ENCODE measurements around the gene AICDA. TPM values are rescaled to one million over a fixed set of nuclear protein-coding genes. Genes with fewer than 3 reads are reported as not detected.
"Not testable (repeated sequence)": the region's sequence is repeated elsewhere in the genome, so short reads cannot be mapped to it uniquely, and the experiment has no call there.

Gene AICDA
- total RNA-seq: not detected

DNA sequence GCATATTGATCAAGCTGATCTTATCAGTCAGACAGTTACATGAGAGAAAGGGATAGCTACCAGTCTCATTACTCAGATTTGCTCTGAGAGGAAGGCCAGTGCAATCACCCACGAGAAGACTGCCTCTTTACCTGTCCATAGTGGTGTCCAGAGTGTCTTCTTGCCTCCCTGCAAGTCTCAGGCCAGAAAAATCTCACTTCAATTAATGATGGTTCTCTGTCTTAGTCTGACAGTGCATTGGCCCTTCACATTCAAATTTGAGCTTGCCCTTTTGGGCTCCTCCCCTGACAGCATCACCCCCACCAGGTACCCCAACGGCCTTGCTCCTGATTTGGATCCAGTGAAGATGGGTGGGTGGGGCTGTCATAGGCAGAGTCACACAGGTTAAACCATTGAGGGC is at the start of gene AICDA:
Gene AICDA, minus strand, starts transcription at position 231 of the 400 bp plus-strand sequence. Its CDS starts 92 bp downstream, at position 139.
- DNase-seq (ENCODE audit: low spot score): no peak

GRCh38 chr12:8661751-8662150 is 49.1 kb upstream of the AICDA start:
- DNase-seq (ENCODE audit: low spot score): no peak

DNA sequence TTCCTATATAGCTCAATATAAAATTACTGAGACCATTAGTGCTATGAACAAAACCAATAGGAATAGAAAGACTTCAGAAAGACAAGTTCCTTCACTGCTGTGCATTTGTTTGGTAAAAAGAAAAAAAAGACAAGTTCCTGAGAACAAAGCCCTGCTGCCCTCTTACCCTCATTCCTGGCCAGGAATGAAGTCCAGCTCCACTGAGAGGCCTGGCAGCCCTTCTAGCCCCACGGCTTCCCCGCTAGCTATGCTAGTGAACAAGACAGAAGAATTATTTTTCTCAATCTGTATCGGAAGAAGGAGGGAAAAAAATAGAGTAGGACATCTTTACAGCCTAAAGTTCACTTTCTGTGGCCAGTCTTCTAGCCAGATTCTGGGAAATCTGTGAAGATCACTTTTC is 48.4 kb upstream of the AICDA start:
- DNase-seq (ENCODE audit: low spot score): no peak

- DNase-seq (ENCODE audit: low spot score): no peak
These were observed 45.7 kb upstream of the AICDA start for GRCh38 chr12:8658346-8658745.

DNA sequence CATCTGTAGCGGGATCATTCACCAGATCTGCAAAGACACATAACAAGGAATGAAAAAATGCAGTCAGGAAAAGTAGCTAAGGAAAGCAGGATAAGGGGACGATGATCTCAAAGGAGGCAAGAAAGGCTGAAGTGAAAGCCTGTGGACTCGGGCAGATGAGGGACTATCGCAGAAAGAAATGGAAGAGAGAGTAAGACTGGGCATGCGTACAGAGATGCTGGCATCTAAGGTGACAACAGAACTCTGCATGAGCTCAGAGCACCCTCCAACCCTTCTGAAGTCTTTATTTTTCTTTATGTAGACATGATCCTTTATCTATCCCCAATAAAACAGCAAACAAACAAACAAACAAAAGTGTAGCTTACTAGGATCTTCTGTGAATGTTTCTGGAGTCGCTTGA is 42.8 kb upstream of the AICDA start:
- no peak for DNase-seq (ENCODE audit: low spot score)

DNA sequence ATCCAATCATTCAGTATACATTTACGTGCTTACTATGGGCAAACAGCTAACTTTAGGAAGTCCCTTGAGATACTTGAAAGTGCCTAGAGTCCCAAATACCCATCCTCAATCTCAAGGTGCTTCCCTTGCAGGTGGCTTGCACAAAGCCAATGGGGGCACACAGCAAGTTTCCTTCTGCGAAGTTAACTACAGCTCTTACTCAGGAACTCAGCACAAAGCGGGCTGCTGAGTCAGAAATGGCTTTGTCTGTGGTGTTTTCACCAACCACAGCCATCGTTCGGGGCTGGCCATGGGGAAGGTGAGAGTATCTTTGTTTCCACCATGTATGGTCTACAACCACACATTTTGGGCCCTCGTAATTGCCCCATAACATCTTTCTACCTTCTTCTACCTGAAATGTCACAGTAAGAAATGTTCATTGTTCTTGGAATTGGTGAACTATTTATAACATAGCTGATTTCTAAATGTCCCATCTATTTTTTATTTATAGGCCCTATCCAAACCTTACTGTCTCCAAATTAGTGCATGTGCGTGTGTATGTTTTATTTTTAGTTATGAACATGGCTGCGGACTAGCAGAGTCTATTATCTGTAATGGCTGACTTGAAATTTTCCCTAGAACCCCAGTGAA is 36.0 kb upstream of the AICDA start:
- no peak for DNase-seq (ENCODE audit: low spot score)

DNA sequence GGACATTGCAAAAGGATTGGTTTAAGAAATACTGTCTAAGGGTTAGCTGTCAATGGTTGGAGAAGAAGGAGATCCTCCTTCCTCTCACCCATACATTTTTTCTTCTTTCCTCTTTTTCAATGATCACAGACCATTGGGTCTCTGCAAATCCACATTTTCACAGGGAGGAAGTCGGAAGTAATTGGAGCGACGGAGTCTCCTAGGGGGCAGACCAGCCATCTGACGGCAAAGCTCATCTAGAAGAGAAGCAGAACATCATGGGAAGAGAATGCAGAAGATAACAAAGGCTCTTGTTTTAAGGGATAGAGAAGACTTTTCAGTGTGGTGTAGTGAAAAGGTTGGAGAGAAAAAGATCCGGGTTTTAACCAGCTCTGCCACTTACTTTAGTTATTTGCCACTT is 35.3 kb upstream of the AICDA start:
- DNase-seq (ENCODE audit: low spot score): no peak

DNA sequence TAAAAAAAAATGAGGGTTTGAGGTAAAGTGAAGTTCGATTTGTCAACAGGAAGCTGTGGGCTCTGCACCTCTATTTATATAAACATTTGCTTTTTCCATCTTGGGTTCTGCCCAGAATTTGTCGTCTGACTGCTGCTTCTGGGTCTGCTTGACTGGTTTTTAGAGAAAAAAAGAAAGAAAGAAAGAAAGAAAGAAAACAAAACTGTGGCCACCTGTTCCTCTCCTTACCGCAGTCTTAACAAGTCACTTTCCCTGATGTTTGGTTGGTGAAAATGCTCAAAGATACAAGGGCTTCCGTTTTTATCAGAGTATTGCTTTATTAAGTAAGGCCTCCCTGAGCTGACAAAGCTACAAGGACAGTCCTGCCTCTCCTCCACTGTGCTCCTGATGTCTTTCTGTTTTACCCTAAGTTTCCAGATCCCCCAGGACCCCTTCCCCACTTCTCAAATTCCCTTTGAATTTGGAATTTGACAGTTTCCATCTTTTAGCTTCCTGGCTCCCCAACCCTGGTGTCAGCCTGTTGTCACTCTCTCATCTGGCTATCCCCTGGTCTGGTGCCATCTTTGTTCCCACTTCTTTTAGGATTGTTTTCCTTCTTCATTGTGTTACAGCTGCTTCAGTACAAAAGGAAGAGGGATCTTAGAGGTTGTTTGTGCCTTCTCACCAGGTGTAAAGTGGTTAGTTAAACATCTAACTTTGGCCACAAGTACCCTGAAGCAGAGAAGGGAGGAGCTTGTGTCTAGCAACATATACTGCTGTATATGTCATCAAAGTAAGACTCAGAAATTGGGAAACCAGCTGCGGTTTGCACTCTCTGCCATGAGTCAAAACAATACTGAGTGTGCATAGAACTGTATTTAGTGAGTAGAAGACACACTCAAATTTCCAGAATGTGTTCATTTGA is 31.9 kb upstream of the AICDA start:
- no peak for DNase-seq (ENCODE audit: low spot score)

- no peak for DNase-seq (ENCODE audit: low spot score)
These were observed 30.1 kb upstream of the AICDA start for GRCh38 chr12:8642775-8643174.

DNA sequence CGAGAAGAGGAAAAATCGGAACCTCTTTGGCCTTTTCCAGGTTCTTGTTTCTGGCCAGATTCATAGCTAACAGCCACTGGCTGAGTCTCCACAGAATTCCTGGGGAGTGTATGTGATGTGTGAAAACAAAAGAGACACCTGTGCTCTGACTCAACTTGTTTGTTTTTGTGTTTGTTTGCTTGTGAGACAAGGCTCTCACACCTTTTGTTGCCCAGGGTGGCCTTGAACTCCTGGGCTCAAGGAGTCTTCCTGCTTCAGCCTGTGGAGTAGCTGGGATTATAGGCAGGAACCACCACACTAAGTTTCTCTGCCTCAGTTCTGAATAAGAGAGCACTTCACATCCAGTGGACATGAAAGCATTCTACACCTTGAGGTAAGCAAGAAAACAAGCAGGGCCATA is 27.3 kb upstream of the AICDA start:
- DNase-seq (ENCODE audit: low spot score): no peak

- no peak for DNase-seq (ENCODE audit: low spot score)
These were observed 26.3 kb upstream of the AICDA start for GRCh38 chr12:8638951-8639350.

GRCh38 chr12:8637666-8638065 is 25.0 kb upstream of the AICDA start:
- no peak for DNase-seq (ENCODE audit: low spot score)

DNA sequence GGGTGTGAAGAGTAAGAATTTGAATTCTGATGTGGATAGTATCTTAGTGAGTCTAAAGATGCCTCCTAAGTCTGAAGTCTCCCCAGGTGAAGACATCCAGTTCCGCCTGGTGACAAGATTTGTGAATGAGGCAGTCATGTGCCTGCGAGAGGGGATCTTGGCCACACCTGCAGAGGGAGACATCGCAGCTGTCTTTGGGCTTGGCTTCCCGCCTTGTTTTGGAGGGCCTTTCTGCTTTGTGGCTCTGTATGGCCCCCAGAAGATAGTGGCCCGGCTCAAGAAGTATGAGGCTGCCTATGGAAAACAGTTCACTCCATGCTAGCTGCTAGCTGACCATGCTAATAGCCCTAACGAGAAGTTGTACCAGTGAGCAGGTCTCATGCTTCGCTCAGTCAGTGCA is 24.6 kb upstream of the AICDA start:
- no peak for DNase-seq (ENCODE audit: low spot score)

- no peak for DNase-seq (ENCODE audit: low spot score)
These were observed 23.9 kb upstream of the AICDA start for GRCh38 chr12:8636581-8636980.

- not testable (repeated sequence) for DNase-seq (ENCODE audit: low spot score)
These were observed 23.3 kb upstream of the AICDA start for GRCh38 chr12:8636007-8636346.

DNA sequence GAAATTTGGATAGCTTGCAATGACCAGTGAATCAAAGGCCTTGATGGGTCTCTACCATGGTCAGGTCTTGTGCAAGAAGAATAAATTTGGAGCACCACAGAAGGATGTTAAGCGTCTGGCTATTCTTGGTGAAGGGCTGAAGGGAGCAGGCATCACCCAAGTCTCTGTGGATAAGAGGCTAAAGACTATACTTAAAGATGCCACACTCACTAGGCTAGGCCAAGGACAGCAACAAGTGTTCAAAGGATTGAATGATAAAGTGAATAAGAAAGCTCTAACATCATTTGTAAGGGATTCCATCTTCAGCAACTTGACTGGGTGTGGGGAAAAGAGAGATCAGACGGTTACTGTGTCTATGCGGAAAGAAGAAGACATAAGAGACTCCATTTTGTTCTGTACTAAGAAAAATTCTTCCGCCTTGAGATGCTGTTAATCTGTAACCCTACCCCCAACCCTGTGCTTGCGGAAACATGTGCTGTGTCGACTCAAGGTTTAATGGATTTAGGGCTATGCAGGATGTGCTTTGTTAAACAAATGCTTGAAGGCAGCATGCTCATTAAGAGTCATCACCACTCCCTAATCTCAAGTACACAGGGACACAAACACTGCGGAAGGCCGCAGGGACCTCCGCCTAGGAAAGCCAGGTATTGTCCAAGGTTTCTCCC is 22.8 kb upstream of the AICDA start:
- DNase-seq (ENCODE audit: low spot score): not testable (repeated sequence)

- DNase-seq (ENCODE audit: low spot score): no peak
These were observed 17.5 kb upstream of the AICDA start for GRCh38 chr12:8630131-8630530.

DNA sequence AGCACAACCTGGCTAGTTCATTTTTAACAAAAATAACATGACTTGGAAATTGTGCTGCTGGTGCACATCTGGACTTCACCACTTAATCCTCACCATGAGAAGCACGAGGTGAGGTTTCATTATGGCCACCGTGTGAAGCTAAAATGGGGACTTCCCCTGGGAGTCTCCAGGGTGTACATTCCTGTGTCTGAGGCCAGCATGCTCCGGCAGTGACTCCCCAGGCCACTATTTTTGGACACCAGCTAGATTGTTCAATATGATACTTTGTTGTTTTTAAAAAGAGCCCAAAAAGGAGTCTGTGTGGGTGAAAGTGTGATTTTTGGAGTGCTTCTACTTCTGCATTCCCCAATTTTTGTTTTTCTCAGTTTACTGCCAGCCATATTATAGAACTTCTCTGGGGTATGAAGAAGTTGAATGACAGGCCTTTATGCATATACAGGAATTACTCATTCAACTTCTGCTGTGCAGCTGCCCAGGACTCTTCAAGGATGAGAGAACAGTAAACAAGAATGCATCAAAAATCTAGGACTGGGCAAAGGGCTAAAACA is 16.9 kb upstream of the AICDA start:
- DNase-seq (ENCODE audit: low spot score): no peak

GRCh38 chr12:8628731-8629130 is 16.1 kb upstream of the AICDA start:
- no peak for DNase-seq (ENCODE audit: low spot score)

DNA sequence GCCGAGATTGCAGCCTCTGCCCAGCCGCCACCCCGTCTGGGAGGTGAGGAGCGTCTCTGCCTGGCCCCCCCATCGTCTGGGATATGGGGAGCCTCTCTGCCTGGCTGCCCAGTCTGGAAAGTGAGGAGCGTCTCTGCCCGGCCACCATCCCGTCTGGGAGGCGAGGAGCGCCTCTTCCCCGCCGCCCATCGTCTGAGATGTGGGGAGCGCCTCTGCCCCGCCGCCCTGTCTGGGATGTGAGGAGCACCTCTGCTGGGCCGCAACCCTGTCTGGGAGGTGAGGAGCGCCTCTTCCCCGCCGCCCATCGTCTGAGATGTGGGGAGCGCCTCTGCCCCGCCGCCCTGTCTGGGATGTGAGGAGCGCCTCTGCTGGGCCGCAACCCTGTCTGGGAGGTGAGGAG is 12.1 kb upstream of the AICDA start:
- DNase-seq (ENCODE audit: low spot score): not testable (repeated sequence)

DNA sequence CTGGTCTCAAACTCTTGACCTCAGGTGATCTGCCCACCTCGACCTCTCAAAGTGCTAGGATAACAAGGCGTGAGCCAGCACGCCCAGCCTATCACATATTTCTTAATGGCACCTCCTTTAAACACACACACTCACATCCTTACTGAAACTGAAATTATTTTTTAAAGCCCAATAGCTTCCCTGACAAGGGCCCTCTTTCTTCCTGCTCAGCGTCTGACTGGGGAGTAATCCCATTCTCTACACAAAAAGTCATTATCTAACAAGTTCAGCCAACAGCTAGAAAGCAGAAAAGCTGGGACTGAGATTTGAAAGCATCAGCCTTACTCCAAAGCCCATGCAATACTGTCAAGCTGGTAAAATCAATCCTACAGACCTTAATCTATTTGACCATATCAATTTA is 10.0 kb upstream of the AICDA start:
- no peak for DNase-seq (ENCODE audit: low spot score)

DNA sequence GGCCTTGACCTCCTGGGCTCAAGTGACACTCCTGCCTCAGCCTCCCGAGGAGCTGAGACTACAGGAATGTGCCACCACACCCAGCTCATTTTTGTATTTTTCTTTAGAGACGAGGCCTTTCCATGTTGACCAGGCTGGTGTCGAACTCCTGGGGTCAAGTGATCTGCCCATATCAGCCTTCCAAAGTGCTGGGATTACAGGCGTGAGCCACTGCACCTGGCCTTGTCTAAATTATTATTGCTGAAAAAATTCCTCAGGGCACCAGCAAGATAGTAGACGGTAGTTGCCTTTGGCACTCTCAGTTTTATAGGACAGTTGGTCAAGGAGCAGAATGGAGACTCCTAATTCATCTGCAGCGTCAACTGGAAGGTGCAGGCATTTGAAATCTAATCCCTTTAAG is 2.5 kb upstream of the AICDA start:
- DNase-seq (ENCODE audit: low spot score): no peak

DNA sequence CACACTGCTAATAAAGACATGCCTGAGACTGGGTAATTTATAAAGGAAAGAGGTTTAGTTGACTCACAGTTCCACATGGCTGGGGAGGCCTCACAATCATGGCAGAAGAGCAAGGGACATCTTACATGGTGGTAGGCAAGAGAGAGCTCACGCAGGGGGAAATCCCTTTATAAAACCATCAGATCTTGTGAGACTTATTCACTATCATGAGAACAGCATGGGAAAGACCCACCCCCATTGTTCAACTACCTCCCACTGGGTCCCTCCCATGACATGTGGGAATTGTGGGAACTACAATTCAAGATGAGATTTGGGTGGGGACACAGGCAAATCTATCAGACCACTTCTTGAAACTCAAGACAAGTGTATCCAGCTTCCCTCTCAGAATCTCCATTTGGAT is 1.2 kb upstream of the AICDA start:
- not testable (repeated sequence) for DNase-seq (ENCODE audit: low spot score)
